ENCODE measurements around the gene APBB1. TPM values are rescaled to one million over a fixed set of nuclear protein-coding genes. Genes with fewer than 3 reads are reported as not detected.

The APBB1 gene
- total and polyA plus RNA-seq, 2 donors (not counting 1 experiment from before 2014, with no cell fraction given): 23.4 to 32.5 TPM

DNA sequence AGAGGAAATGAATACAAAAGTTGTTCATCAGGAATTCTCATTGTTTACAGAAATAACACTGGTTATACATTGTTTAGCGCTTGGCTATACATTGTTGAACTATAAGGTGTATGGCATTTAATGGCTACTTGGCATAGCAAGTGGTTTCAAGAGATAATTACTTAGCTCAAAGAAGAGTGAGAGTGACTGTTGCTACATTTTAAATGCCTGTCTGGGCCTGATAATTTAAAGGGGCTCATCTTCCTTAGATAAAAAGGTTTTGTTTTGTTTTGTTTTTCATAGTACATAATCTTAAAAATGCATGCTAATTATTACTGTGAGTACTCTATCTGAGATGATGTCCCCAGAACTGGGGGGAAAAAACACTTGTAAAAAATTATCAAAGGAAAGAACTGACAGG, 30.1 kb downstream of the APBB1 start:
- Mint-ChIP-seq H3K27me3 (no peaks in the 10 kb centered on the region), H3K27ac (peak overlapping the region; percentile 11), H3K9me3 (ENCODE audit: insufficient read depth) (no peaks in the 10 kb centered on the region), H3K4me3 (no peak overlapping the region), H3K4me1 (peaks cover 32% of the 10 kb centered on the region)
- peaks cover 0 to 6% of the 10 kb centered on the region in 2 experiments for H3K36me3 ChIP-seq (replicated peaks in 1 of 2; ENCODE audit: control extremely low read depth in 1 of 2, control insufficient read depth in 1 of 2, extremely low read depth in 1 of 2, insufficient read depth in 2 of 2, low read length in 1 of 2)
- H3K27me3 ChIP-seq (replicated peaks in 1 of 4; ENCODE audit: control extremely low read depth in 1 of 4, control insufficient read depth in 3 of 4, insufficient read depth in 4 of 4, low read length in 3 of 4): no peaks in the 10 kb centered on the region
- no peaks in the 10 kb centered on the region for H3K9me3 ChIP-seq (ENCODE audit: control extremely low read depth in 1 of 3, control insufficient read depth in 2 of 3, insufficient read depth in 1 of 3, low read length in 2 of 3)
- H3K9ac ChIP-seq (ENCODE audit: low read length): no peak overlapping the region
- H2AFZ ChIP-seq (ENCODE audit: insufficient read depth, low read depth, low read length, poor library complexity, severe bottlenecking): no peak overlapping the region
- H4K20me1 ChIP-seq (ENCODE audit: control insufficient read depth, insufficient read depth, low read length, poor library complexity, severe bottlenecking): no peaks in the 10 kb centered on the region
- peaks cover 18 to 32% of the 10 kb centered on the region in 2 donors for H3K4me1 ChIP-seq (ENCODE audit: control insufficient read depth in 2 of 2, insufficient read depth in 2 of 2, low read length in 2 of 2)
- ChIA-PET POLR2A (interaction anchor here (0.8 kb wide), 1 partner anchor 640 kb away, joined by 3 read pairs; no protein-coding TSS in a partner anchor), CTCF (interaction anchor here (0.9 to 5.6 kb wide), 4 partner anchors 10 to 56 kb away, joined by 3 to 65 read pairs (median 6); no protein-coding TSS in a partner anchor)
- WGBS (ENCODE audit: insufficient coverage): 100% methylated on average over 1 of the region's 1 CpG
- intact Hi-C loops (cut with micrococcal nuclease): no loop called here
- H3K4me2 ChIP-seq (replicated peaks; ENCODE audit: low read depth, low read length, poor library complexity, severe bottlenecking): no peak overlapping the region
- H3K4me3 ChIP-seq (ENCODE audit: control extremely low read depth in 1 of 5, extremely low read depth in 1 of 5, insufficient read depth in 1 of 5, low read depth in 2 of 5, low read length in 4 of 5): no peak overlapping the region
- H3K79me2 ChIP-seq (ENCODE audit: control insufficient read depth, insufficient read depth, low read length): peaks cover 25% of the 10 kb centered on the region
- TF ChIP-seq, protein P1, sequence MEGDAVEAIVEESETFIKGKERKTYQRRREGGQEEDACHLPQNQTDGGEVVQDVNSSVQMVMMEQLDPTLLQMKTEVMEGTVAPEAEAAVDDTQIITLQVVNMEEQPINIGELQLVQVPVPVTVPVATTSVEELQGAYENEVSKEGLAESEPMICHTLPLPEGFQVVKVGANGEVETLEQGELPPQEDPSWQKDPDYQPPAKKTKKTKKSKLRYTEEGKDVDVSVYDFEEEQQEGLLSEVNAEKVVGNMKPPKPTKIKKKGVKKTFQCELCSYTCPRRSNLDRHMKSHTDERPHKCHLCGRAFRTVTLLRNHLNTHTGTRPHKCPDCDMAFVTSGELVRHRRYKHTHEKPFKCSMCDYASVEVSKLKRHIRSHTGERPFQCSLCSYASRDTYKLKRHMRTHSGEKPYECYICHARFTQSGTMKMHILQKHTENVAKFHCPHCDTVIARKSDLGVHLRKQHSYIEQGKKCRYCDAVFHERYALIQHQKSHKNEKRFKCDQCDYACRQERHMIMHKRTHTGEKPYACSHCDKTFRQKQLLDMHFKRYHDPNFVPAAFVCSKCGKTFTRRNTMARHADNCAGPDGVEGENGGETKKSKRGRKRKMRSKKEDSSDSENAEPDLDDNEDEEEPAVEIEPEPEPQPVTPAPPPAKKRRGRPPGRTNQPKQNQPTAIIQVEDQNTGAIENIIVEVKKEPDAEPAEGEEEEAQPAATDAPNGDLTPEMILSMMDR (IDR thresholded peaks at IDR 0.05): no peak
- TF ChIP-seq EZH2 (IDR thresholded peaks at IDR 0.05; ENCODE audit: borderline replicate concordance, insufficient read depth, low read depth, low read length, poor library complexity, severe bottlenecking): no peak
- peak overlapping the region in 1 of 2 donors; percentile 98 for H3K27ac ChIP-seq (ENCODE audit: low read length in 2 of 2)
- no peak for ATAC-seq (ENCODE audit: low read depth)
- no peak for DNase-seq

DNA sequence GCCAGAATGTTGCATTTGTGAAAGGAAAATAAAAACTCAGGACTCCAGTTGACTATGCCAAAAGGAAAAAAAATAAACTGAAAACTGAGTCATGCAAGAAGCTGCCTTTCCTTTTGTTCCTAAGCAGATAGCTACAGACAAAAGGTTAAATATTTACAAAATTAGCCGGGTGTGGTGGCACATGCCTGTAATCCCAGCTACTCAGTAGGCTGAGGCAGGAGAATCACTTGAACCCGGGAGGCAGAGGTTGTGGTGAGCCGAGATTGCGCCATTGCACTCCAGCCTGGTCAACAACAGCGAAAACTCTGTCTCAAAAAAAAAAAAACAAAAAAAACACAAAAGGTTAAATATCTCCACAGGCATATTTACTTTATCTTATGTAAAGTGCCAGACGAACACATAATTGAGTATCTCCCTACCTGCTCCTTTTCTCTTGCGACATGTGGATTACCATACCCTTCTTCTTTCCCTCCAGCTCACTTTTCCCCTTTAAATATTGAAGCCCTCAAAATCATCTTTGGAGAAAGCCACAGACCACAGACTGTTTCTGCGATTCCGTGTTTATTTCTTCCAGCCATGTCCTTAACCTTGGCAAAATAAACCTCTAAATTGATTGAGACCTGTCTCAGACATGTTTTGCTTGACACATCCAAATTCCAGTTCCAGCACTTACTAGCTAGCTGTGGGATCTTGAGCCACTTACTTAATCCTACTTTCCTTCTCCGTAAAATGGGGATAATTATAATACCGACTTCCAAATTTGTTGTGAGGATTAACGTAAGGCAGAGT, 30.9 kb downstream of the APBB1 start:
- H3K9ac ChIP-seq (ENCODE audit: low read length): no peak overlapping the region
- TF ChIP-seq EZH2 (IDR thresholded peaks at IDR 0.05; ENCODE audit: borderline replicate concordance, insufficient read depth, low read depth, low read length, poor library complexity, severe bottlenecking): no peak
- TF ChIP-seq, protein P1 (IDR thresholded peaks at IDR 0.05): no peak
- ATAC-seq (ENCODE audit: low read depth) (no peak), DNase-seq (no peak)
- H3K79me2 ChIP-seq (ENCODE audit: control insufficient read depth, insufficient read depth, low read length): peaks cover 18% of the 10 kb centered on the region
- no peak overlapping the region for H2AFZ ChIP-seq (ENCODE audit: insufficient read depth, low read depth, low read length, poor library complexity, severe bottlenecking)
- CTCF ChIA-PET: interaction anchor here (0.7 to 5.6 kb wide), 5 partner anchors 10 to 704 kb away, joined by 3 to 65 read pairs (median 4); partner anchors contain the start of gene TRIM5
- H3K27me3 ChIP-seq (replicated peaks in 1 of 4; ENCODE audit: control extremely low read depth in 1 of 4, control insufficient read depth in 3 of 4, insufficient read depth in 4 of 4, low read length in 3 of 4): no peaks in the 10 kb centered on the region
- H3K27ac ChIP-seq (ENCODE audit: low read length in 2 of 2): peak overlapping the region in 1 of 2 donors; percentile 98
- no peak overlapping the region for H3K4me3 Mint-ChIP-seq
- H3K27me3 Mint-ChIP-seq: no peaks in the 10 kb centered on the region
- H3K4me2 ChIP-seq (replicated peaks; ENCODE audit: low read depth, low read length, poor library complexity, severe bottlenecking): no peak overlapping the region
- H3K9me3 Mint-ChIP-seq (ENCODE audit: insufficient read depth): no peaks in the 10 kb centered on the region
- no peaks in the 10 kb centered on the region for H4K20me1 ChIP-seq (ENCODE audit: control insufficient read depth, insufficient read depth, low read length, poor library complexity, severe bottlenecking)
- peaks cover 0 to 5% of the 10 kb centered on the region in 2 experiments for H3K36me3 ChIP-seq (replicated peaks in 1 of 2; ENCODE audit: control extremely low read depth in 1 of 2, control insufficient read depth in 1 of 2, extremely low read depth in 1 of 2, insufficient read depth in 2 of 2, low read length in 1 of 2)
- intact Hi-C loops (cut with micrococcal nuclease): no loop called here
- 98% methylated on average over 7 of the region's 12 CpGs for WGBS (ENCODE audit: insufficient coverage)
- H3K4me1 ChIP-seq (ENCODE audit: control insufficient read depth in 2 of 2, insufficient read depth in 2 of 2, low read length in 2 of 2): peaks cover 18 to 27% of the 10 kb centered on the region in 2 donors
- H3K4me1 Mint-ChIP-seq: peaks cover 30% of the 10 kb centered on the region
- H3K27ac Mint-ChIP-seq: no peak overlapping the region
- H3K9me3 ChIP-seq (ENCODE audit: control extremely low read depth in 1 of 3, control insufficient read depth in 2 of 3, insufficient read depth in 1 of 3, low read length in 2 of 3): no peaks in the 10 kb centered on the region
- POLR2A ChIA-PET: no interaction called here
- H3K4me3 ChIP-seq (ENCODE audit: control extremely low read depth in 1 of 5, extremely low read depth in 1 of 5, insufficient read depth in 1 of 5, low read depth in 2 of 5, low read length in 4 of 5): no peak overlapping the region
